HepG2 (cell line): ENCODE measurements around the gene SNAPIN. TPM values are rescaled to one million over a fixed set of nuclear protein-coding genes. Genes with fewer than 3 reads are reported as not detected.

ENCODE experiments used
- CBFB ChIP-seq: sonication (generic); formaldehyde crosslinking; IDR thresholded peaks from 2 replicates; pipeline ENCODE4 v1.4.0; 2020; ENCODE audit warnings: missing genetic modification reagents
- FOXK1 ChIP-seq: sonication (generic); formaldehyde crosslinking; IDR thresholded peaks from 2 replicates; pipeline ENCODE4 v1.4.0; 2020; ENCODE audit warnings: low read depth, missing genetic modification reagents, borderline replicate concordance
- GATAD1 ChIP-seq: IDR thresholded peaks from 2 replicates; pipeline ENCODE4 v1.6.1; 2016; ENCODE audit warnings: missing genetic modification reagents, missing compliant biosample characterization
- MED13 ChIP-seq: sonication (generic); formaldehyde crosslinking; IDR thresholded peaks from 2 replicates; pipeline ENCODE4 v1.5.0; 2020; ENCODE audit warnings: missing genetic modification reagents
- MZF1 ChIP-seq: sonication (generic); formaldehyde crosslinking; IDR thresholded peaks from 2 replicates; pipeline ENCODE4 v1.8.1; 2023; ENCODE audit warnings: mild to moderate bottlenecking, missing genetic modification reagents, borderline replicate concordance
- NFIC ChIP-seq: IDR thresholded peaks from 2 replicates; pipeline ENCODE4 v1.6.1; 2012; ENCODE audit warnings: mild to moderate bottlenecking, low read length, inconsistent platforms
- ONECUT2 ChIP-seq: sonication (generic); formaldehyde crosslinking; IDR thresholded peaks from 2 replicates; pipeline ENCODE4 v1.4.0; 2020; ENCODE audit warnings: missing genetic modification reagents
- SOX5 ChIP-seq: IDR thresholded peaks from 2 replicates; pipeline ENCODE4 v1.6.1; 2016; ENCODE audit warnings: borderline replicate concordance
- SRF ChIP-seq: IDR thresholded peaks from 2 replicates; pipeline ENCODE4 v1.6.1; 2011; ENCODE audit warnings: mild to moderate bottlenecking, low read depth, low read length, moderate library complexity
- SRSF4 ChIP-seq: fragments of 200-400 bp; formaldehyde crosslinking; IDR thresholded peaks from one replicate; pipeline ENCODE4 v1.6.1; 2018; ENCODE audit warnings: mild to moderate bottlenecking, low read depth, low read length, moderate library complexity; ENCODE audit not compliant: poor library complexity, severe bottlenecking
- TAF15 ChIP-seq: fragments of 200-400 bp; formaldehyde crosslinking; IDR thresholded peaks from one replicate; pipeline ENCODE4 v1.6.1; 2018; ENCODE audit warnings: mild to moderate bottlenecking, low read depth, low read length; ENCODE audit not compliant: poor library complexity, severe bottlenecking
- ZBTB7B ChIP-seq: sonication (generic); formaldehyde crosslinking; IDR thresholded peaks from 2 replicates; pipeline ENCODE4 v1.4.0; 2020; ENCODE audit warnings: missing genetic modification reagents
- ZNF225 ChIP-seq: sonication (generic); formaldehyde crosslinking; IDR thresholded peaks from 2 replicates; pipeline ENCODE4 v1.4.0; 2020; ENCODE audit warnings: mild to moderate bottlenecking, missing genetic modification reagents
- ZNF274 ChIP-seq: sonication (generic); formaldehyde crosslinking; IDR thresholded peaks from 2 replicates; pipeline ENCODE4 v1.5.1; 2020; ENCODE audit warnings: mild to moderate bottlenecking, missing genetic modification reagents
- ZNF547 ChIP-seq: sonication (generic); formaldehyde crosslinking; IDR thresholded peaks from 2 replicates; pipeline ENCODE4 v1.5.1; 2020; ENCODE audit warnings: mild to moderate bottlenecking, missing genetic modification reagents
- ZNF768 ChIP-seq: sonication (generic); formaldehyde crosslinking; IDR thresholded peaks from 2 replicates; pipeline ENCODE4 v1.4.0; 2020; ENCODE audit warnings: missing genetic modification reagents
- ZNF788 ChIP-seq: sonication (generic); formaldehyde crosslinking; IDR thresholded peaks from 2 replicates; pipeline ENCODE4 v1.5.0; 2020; ENCODE audit warnings: mild to moderate bottlenecking, missing genetic modification reagents, borderline replicate concordance
- polyA plus RNA-seq, 8 experiments: library from polyadenylated mRNA; depleted of rRNA in 3 of 8; stranded (reverse) in 7 of 8; unstranded in 1 of 8; fragments of >200 nt; fragmentation: Illumina TruSeq in 4 of 8; extraction: Trizol in 4 of 8; gene quantifications; 2 replicates each; pipeline versions ENCODE4 v1.2.1 to v1.2.3, GENCODE V29; 2011 to 2016; ENCODE audit warnings: low read depth in 4 of 8, missing spikeins in 1 of 8, mixed read lengths in 1 of 8; ENCODE audit not compliant: insufficient read depth in 1 of 8
- total RNA-seq, 5 experiments: library from RNA; depleted of rRNA; stranded (reverse); fragments of >200 nt; fragmentation: Illumina TruSeq; extraction: Trizol; gene quantifications; 2 replicates each; pipeline ENCODE4 v1.2.3, GENCODE V29; 2016; ENCODE audit warnings: low read depth in 1 of 5
- TF ChIP-seq, protein P1 (sequence below): sonication (generic); formaldehyde crosslinking; IDR thresholded peaks from 2 replicates; pipeline ENCODE4 v1.4.0; 2020; ENCODE audit warnings: missing genetic modification reagents
- TF ChIP-seq, protein P2 (sequence below): sonication (generic); formaldehyde crosslinking; IDR thresholded peaks from 2 replicates; pipeline ENCODE4 v1.5.0; 2020; ENCODE audit warnings: mild to moderate bottlenecking, missing genetic modification reagents
- TF ChIP-seq, protein P3 (sequence below), 2 experiments: sonication (generic) in 1 of 2; formaldehyde crosslinking in 1 of 2; IDR thresholded peaks; 2 replicates each; pipeline versions ENCODE4 v1.5.1 to v1.6.1; 2011 to 2020; ENCODE audit warnings: borderline replicate concordance in 1 of 2, low read depth in 1 of 2, low read length in 1 of 2, mild to moderate bottlenecking in 1 of 2, missing genetic modification reagents in 1 of 2, moderate library complexity in 1 of 2
- TF ChIP-seq, protein P4 (sequence below): IDR thresholded peaks from 2 replicates; pipeline ENCODE4 v1.6.1; 2012; ENCODE audit warnings: low read depth, low read length, improper control_type of control experiment
- TF ChIP-seq, protein P5 (sequence below): sonication (generic); formaldehyde crosslinking; IDR thresholded peaks from 2 replicates; pipeline ENCODE4 v1.5.0; 2020; ENCODE audit warnings: missing genetic modification reagents

The SNAPIN gene
- total and polyA plus RNA-seq, 2 of the 13 experiments (the other 11 are each of a cell fraction or from before 2014, with no cell fraction given): 23.9 to 25.7 TPM

DNA sequence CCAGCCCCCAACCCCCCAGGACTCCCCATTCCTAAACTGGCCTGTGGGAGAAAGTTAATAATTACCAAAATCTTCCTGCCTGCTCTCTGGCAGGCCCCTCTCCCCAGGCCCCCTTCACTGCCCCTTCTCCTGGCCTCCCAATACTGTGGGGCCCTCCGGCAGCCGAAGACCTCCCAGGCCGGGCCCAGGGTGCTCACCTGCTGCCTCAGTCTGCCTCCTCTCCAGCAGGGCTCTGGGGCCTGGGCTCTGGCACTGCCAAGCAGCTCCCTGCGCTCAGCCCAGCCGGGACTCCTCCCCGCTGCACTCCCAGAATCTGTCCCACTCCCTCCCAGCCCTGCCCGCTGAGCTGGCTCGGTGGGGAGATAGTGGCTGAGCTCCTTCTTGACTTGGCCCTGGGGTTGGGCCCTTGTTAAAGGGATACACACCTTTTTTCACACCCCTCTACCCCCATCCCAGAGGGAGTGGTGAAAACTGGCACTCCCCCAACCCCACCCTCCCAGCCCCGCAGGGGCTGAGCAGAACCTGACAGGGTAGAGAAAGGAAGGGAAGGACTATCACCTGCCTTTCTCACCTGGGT, 45.7 kb upstream of the SNAPIN start, which contains the start of gene S100A16 (continued):
- TF ChIP-seq, protein P1, sequence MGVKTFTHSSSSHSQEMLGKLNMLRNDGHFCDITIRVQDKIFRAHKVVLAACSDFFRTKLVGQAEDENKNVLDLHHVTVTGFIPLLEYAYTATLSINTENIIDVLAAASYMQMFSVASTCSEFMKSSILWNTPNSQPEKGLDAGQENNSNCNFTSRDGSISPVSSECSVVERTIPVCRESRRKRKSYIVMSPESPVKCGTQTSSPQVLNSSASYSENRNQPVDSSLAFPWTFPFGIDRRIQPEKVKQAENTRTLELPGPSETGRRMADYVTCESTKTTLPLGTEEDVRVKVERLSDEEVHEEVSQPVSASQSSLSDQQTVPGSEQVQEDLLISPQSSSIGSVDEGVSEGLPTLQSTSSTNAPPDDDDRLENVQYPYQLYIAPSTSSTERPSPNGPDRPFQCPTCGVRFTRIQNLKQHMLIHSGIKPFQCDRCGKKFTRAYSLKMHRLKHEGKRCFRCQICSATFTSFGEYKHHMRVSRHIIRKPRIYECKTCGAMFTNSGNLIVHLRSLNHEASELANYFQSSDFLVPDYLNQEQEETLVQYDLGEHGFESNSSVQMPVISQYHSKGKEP (CRISPR knock-in tag): no peak
- TF ChIP-seq FOXK1 (CRISPR knock-in tag): no peak
- peak; percentile 23; the same call in 1 of the 2 replicates for TF ChIP-seq ZNF547
- TF ChIP-seq ZBTB7B (CRISPR knock-in tag): peak; percentile 87
- no peak for TF ChIP-seq TAF15
- no peak for TF ChIP-seq ZNF225 (CRISPR knock-in tag)
- no peak for TF ChIP-seq MED13 (CRISPR knock-in tag)
- no peak for TF ChIP-seq SOX5
- TF ChIP-seq, protein P2, sequence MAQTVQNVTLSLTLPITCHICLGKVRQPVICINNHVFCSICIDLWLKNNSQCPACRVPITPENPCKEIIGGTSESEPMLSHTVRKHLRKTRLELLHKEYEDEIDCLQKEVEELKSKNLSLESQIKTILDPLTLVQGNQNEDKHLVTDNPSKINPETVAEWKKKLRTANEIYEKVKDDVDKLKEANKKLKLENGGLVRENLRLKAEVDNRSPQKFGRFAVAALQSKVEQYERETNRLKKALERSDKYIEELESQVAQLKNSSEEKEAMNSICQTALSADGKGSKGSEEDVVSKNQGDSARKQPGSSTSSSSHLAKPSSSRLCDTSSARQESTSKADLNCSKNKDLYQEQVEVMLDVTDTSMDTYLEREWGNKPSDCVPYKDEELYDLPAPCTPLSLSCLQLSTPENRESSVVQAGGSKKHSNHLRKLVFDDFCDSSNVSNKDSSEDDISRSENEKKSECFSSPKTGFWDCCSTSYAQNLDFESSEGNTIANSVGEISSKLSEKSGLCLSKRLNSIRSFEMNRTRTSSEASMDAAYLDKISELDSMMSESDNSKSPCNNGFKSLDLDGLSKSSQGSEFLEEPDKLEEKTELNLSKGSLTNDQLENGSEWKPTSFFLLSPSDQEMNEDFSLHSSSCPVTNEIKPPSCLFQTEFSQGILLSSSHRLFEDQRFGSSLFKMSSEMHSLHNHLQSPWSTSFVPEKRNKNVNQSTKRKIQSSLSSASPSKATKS (CRISPR knock-in tag): no peak
- no peak; the same call in 1 of the 2 replicates for TF ChIP-seq GATAD1 (CRISPR knock-in tag)
- no peak for TF ChIP-seq CBFB
- no peak for TF ChIP-seq SRSF4
- no peak for TF ChIP-seq ZNF788 (CRISPR knock-in tag)
- TF ChIP-seq SRF: no peak
- no peak for TF ChIP-seq ZNF768 (CRISPR knock-in tag)
- no peak for TF ChIP-seq MZF1 (CRISPR knock-in tag)
- TF ChIP-seq, protein P3, sequence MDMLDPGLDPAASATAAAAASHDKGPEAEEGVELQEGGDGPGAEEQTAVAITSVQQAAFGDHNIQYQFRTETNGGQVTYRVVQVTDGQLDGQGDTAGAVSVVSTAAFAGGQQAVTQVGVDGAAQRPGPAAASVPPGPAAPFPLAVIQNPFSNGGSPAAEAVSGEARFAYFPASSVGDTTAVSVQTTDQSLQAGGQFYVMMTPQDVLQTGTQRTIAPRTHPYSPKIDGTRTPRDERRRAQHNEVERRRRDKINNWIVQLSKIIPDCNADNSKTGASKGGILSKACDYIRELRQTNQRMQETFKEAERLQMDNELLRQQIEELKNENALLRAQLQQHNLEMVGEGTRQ (IDR thresholded peaks at IDR 0.05; ENCODE audit: low read depth, low read length): no peak
- TF ChIP-seq, protein P3 (CRISPR knock-in tag; IDR thresholded peaks at IDR 0.05; ENCODE audit: borderline replicate concordance): no peak
- TF ChIP-seq, protein P4, sequence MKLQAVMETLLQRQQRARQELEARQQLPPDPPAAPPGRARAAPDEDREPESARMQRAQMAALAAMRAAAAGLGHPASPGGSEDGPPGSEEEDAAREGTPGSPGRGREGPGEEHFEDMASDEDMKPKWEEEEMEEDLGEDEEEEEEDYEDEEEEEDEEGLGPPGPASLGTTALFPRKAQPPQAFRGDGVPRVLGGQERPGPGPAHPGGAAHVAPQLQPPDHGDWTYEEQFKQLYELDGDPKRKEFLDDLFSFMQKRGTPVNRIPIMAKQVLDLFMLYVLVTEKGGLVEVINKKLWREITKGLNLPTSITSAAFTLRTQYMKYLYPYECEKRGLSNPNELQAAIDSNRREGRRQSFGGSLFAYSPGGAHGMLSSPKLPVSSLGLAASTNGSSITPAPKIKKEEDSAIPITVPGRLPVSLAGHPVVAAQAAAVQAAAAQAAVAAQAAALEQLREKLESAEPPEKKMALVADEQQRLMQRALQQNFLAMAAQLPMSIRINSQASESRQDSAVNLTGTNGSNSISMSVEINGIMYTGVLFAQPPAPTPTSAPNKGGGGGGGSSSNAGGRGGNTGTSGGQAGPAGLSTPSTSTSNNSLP: no peak
- TF ChIP-seq, protein P5, sequence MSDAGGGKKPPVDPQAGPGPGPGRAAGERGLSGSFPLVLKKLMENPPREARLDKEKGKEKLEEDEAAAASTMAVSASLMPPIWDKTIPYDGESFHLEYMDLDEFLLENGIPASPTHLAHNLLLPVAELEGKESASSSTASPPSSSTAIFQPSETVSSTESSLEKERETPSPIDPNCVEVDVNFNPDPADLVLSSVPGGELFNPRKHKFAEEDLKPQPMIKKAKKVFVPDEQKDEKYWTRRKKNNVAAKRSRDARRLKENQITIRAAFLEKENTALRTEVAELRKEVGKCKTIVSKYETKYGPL (CRISPR knock-in tag): no peak
- TF ChIP-seq NFIC: no peak
- no peak for TF ChIP-seq ONECUT2 (CRISPR knock-in tag)
- 0 out of 2 replicates have a peak, but pooled peaks have one; percentile 24 for TF ChIP-seq ZNF274 (CRISPR knock-in tag)
